ENCODE results near the gene CDON.
"Not testable (repeated sequence)": the region's sequence is repeated elsewhere in the genome, so short reads cannot be mapped to it uniquely, and the experiment has no call there.

The CDON gene

DNA sequence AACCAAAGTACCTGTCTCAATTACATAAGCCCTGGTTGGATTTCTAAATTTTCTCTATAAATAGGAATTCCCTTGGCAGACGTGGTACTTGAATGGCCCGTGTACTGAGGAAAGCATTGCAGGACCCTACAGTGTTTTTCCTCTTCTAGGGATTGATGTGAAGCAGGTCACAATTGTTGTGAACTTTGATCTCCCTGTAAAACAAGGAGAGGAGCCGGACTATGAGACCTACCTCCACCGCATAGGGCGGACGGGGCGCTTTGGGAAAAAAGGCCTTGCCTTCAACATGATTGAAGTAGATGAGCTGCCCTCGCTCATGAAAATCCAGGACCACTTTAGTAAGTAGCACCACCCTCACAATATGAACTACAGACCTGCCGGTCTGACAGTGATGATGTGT is 141.6 kb downstream of the CDON start:
- DNase-seq, result no peak

- DNase-seq, result no peak
Observed at GRCh38 chr11:125918140-125918840, 144.4 kb downstream of the CDON start.

DNA sequence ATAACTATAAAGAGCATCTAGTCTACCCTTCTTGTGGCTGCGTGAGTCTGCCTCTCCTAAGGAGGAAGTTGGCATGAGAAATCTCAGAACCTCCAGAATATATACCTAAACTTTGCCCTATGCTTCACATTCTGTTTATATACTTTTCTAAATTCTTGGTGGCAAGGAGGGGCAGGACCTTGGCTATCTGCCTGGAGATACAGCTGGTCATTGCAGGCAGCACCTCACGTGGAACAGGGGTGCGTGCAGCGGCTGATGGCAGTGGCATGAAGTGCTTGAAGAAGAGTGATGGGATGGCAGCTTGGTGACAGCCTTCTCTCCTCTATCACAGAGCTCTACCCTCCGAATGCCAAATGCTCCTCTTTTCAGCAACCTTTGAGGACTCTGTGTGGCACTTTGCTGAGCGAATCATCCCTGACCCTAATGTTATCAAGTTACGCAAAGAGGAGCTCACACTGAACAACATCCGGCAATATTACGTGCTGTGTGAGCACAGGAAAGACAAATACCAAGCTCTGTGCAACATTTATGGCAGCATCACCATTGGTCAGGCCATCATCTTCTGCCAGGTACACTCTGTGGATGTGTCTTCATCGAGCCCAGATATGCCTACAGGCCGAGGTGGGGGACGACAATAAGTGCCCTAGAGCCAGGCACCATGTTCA is 145.9 kb downstream of the CDON start:
- no peak for DNase-seq

DNA sequence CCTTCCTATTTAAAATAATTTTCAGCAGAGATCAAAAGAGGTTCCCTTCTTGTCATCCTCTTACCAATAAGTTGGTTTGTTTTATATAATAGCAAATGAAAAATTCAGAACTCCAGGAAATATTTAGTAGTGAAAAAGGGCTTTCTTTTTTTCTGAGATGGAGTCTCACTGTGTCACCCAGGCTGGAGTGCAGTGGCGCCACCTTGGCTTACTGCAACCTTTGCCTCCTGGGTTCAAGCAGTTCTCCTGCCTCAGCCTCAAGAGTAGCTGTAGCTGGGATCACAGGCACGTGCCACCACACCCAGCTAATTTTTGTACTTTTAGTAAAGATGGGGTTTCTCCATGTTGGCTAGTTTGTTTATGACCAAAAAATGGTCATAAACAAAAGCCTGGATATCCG is 148.1 kb downstream of the CDON start:
- DNase-seq, result not testable (repeated sequence)

- no peak for DNase-seq
Observed at GRCh38 chr11:125910226-125910849, 152.3 kb downstream of the CDON start.

Measured in NCI-H69 (cell line).